Karpas-422 (cell line): ENCODE data around the gene TBC1D1. TPM values are rescaled to one million over a fixed set of nuclear protein-coding genes. Genes with fewer than 3 reads are reported as not detected.
"Not testable (repeated sequence)": the region's sequence is repeated elsewhere in the genome, so short reads cannot be mapped to it uniquely, and the experiment has no call there.

Experiments
- DNase-seq: peaks from one replicate; pipeline ENCODE4 v3.0.0-alpha.2; 2015
- H2AFZ ChIP-seq: fragments of 200-600 bp; sonication (generic); 2 replicates; pipeline ENCODE4 v1.6.1; 2014; ENCODE audit warnings: antibody characterized with exemption, low read length, mixed read lengths
- H3K27ac ChIP-seq: fragments of 200-600 bp; sonication (generic); 2 replicates; pipeline ENCODE4 v1.5.1; 2014; ENCODE audit warnings: mild to moderate bottlenecking, low read length, moderate library complexity
- H3K27me3 ChIP-seq: fragments of 200-600 bp; sonication (generic); 2 replicates; pipeline ENCODE4 v1.6.1; 2014; ENCODE audit warnings: low read length, mixed read lengths
- H3K36me3 ChIP-seq: fragments of 200-600 bp; sonication (generic); 2 replicates; pipeline ENCODE4 v1.6.1; 2014; ENCODE audit warnings: low read length, mixed read lengths; ENCODE audit not compliant: insufficient read depth
- H3K4me1 ChIP-seq: fragments of 200-600 bp; sonication (generic); 2 replicates; pipeline ENCODE4 v1.6.1; 2014; ENCODE audit warnings: mild to moderate bottlenecking, low read length, mixed read lengths
- H3K4me2 ChIP-seq: fragments of 200-600 bp; sonication (generic); 2 replicates; pipeline ENCODE4 v1.6.1; 2014; ENCODE audit warnings: low read length, low read depth, mild to moderate bottlenecking; ENCODE audit not compliant: poor library complexity, severe bottlenecking
- H3K4me3 ChIP-seq: fragments of 200-600 bp; sonication (generic); 2 replicates; pipeline ENCODE4 v1.5.1; 2014; ENCODE audit warnings: mild to moderate bottlenecking, antibody characterized with exemption, low read length, mixed read lengths
- H3K79me2 ChIP-seq: fragments of 200-600 bp; sonication (generic); 2 replicates; pipeline ENCODE4 v1.6.1; 2014; ENCODE audit warnings: mild to moderate bottlenecking, low read length, mixed read lengths
- H3K9ac ChIP-seq: fragments of 200-600 bp; sonication (generic); 2 replicates; pipeline ENCODE4 v1.6.0; 2014; ENCODE audit warnings: low read length
- H3K9me2 ChIP-seq: fragments of 200-600 bp; sonication (generic), shearing (Covaris generic); replicated peaks from 2 replicates; pipeline ENCODE4 v1.6.0; 2014; ENCODE audit warnings: mild to moderate bottlenecking, low read length, moderate library complexity; ENCODE audit not compliant: insufficient read depth
- H3K9me3 ChIP-seq: fragments of 300-700, 200-600 bp; sonication (generic); 2 replicates; pipeline ENCODE4 v1.6.1; 2014; ENCODE audit warnings: low read length, mixed read lengths
- H4K20me1 ChIP-seq: fragments of 200-600 bp; sonication (generic); 2 replicates; pipeline ENCODE4 v1.6.1; 2014; ENCODE audit warnings: mild to moderate bottlenecking, antibody characterized with exemption, low read length, low read depth; ENCODE audit not compliant: insufficient read depth
- total RNA-seq: library from RNA; depleted of rRNA; stranded (reverse); fragments of >200 nt; shearing (Covaris generic); gene quantifications from 2 replicates; pipeline ENCODE4 v1.2.3, GENCODE V29; 2014; ENCODE audit warnings: low replicate concordance

The TBC1D1 gene
- total RNA-seq, 1 experiment from 2014 or later, result 30.5 TPM

DNA sequence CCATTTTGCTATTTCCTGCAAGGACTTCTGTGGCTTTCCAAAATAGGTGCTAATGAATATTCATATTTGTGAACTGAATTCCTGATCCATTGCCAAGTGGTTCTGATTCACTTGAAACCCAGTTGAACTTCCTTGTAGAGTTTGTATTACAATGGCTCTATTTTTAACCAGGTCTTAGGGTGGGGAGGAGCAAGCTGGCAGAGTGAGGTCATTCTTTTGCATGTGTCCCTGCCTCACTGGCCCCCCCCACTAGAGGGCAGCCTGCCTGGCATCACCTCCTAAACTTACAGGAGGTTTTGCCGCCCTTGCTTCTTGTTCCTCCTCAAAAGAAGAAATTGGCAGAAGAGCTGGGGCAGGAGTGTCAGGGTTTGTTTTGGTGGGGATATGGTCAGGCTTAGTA is 79.8 kb downstream of the TBC1D1 start:
- Histone ChIP-seq H3K36me3 (no peaks in the 10 kb centered on the region), H2AFZ (no peak overlapping the region), H3K9me3 (no peaks in the 10 kb centered on the region), H3K4me3 (no peak overlapping the region), H3K27ac (no peak overlapping the region), H3K9ac (no peak overlapping the region), H3K4me1 (peaks cover 9% of the 10 kb centered on the region), H4K20me1 (no peaks in the 10 kb centered on the region), H3K27me3 (no peaks in the 10 kb centered on the region), H3K79me2 (no peaks in the 10 kb centered on the region), H3K4me2 (no peak overlapping the region), H3K9me2 (no peaks in the 10 kb centered on the region)
- peak; percentile 85 for DNase-seq

DNA sequence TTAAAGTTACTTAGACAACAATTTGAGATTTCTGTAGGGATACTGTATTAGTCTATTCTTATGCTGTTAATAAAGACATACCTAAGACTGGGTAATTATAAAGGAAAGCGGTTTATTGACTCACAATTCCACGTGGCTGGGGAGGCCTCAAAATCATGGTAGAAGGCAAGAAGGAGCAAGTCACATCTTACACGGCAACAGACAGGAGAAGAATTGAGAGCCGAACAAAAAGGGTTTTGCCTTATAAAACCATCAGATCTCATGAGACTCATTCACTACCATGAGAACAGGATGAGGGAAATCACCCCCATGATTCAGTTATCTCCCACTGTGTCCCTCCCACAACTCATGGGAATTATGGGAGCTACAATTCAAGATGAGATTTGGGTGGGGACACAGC is 80.3 kb downstream of the TBC1D1 start:
- DNase-seq, result peak; percentile 21
- Histone ChIP-seq H4K20me1 (no peaks in the 10 kb centered on the region), H3K9me3 (no peaks in the 10 kb centered on the region), H3K27ac (no peak overlapping the region), H3K4me1 (peaks cover 9% of the 10 kb centered on the region), H3K9me2 (no peaks in the 10 kb centered on the region), H3K9ac (no peak overlapping the region), H3K27me3 (no peaks in the 10 kb centered on the region), H3K4me3 (no peak overlapping the region), H3K79me2 (no peaks in the 10 kb centered on the region), H3K4me2 (no peak overlapping the region), H2AFZ (no peak overlapping the region), H3K36me3 (no peaks in the 10 kb centered on the region)

DNA sequence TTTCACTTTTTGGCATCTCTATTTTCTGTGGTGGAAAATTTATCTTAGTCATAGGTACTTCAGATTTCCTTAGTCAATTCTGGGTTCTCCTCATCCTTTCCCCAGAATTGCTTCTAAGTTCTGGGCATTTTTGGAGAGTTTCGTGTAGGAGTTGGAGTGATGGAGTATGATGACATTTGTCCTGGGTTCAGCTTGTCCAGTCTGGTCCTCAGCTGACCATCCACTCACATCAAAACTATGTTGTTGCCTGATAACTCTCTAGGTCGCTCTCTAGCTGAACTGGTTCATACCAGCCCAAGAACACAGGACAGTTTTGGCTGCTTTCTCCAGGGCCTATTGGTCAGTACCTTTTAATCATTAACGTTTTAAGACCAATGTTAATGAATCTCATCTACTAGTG is 82.6 kb downstream of the TBC1D1 start:
- Histone ChIP-seq H3K4me2 (no peak overlapping the region), H3K27me3 (no peaks in the 10 kb centered on the region), H2AFZ (no peak overlapping the region), H3K36me3 (no peaks in the 10 kb centered on the region), H3K79me2 (peaks cover 9% of the 10 kb centered on the region), H3K27ac (no peak overlapping the region), H4K20me1 (no peaks in the 10 kb centered on the region), H3K4me1 (peaks cover 23% of the 10 kb centered on the region), H3K9ac (no peak overlapping the region), H3K4me3 (no peak overlapping the region), H3K9me3 (no peaks in the 10 kb centered on the region), H3K9me2 (no peaks in the 10 kb centered on the region)
- DNase-seq, result peak; percentile 19

DNA sequence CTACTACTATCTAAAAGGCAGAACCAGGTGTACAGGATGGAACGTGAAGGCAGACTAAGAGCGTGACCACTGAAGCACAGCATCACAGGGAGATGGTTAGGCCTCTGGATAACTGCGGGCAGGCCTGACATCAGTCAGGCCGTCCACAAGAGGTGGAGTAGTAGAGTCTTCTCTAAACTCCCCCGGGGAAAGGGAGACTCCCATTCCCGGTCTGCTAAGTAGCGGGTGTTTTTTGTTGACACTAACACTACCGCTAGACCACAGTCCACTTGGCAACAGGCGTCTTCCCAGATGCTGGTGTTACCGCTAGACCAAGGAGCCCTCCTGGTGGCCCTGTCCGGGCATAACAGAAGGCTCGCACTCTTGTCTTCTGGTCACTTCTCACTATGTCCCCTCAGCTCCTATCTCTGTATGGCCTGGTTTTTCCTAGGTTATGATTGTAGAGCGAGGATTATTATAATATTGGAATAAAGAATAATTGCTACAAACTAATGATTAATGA is 84.5 kb downstream of the TBC1D1 start:
- Histone ChIP-seq H3K79me2 (peaks cover 27% of the 10 kb centered on the region), H3K4me1 (peaks cover 34% of the 10 kb centered on the region)
- H3K27ac ChIP-seq, H3K4me3 ChIP-seq, H2AFZ ChIP-seq, H3K27me3 ChIP-seq, H3K4me2 ChIP-seq, H4K20me1 ChIP-seq, H3K36me3 ChIP-seq, H3K9me2 ChIP-seq, H3K9ac ChIP-seq, H3K9me3 ChIP-seq: not testable (repeated sequence)
- peak; percentile 27 for DNase-seq

DNA sequence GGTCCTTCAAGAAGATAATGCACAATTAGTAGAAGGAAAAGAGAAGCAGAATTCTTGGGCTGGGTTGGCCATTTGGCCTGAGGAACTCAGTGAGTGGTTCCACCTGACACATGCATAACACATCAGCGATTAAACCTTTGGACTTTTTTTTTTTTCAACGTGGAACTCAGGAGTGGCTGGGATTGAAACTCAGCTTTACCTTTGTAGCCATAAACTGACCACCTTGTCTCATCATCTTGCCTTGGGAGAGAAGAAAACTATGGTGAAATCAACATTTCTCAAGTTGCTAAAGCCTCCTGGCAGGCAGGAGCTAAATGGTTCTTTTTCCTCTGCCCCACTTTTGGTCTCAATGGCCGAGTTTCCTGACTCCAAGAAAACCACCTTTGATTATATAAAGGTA is 85.6 kb downstream of the TBC1D1 start:
- H2AFZ ChIP-seq, result no peak overlapping the region
- no peak for DNase-seq
- H3K4me2 ChIP-seq, result peak overlapping the region; percentile 61
- H3K9me2 ChIP-seq, result no peaks in the 10 kb centered on the region
- peak overlapping the region; percentile 55 for H3K4me3 ChIP-seq
- H3K27me3 ChIP-seq, result no peaks in the 10 kb centered on the region
- no peak overlapping the region for H3K27ac ChIP-seq
- no peaks in the 10 kb centered on the region for H4K20me1 ChIP-seq
- no peaks in the 10 kb centered on the region for H3K9me3 ChIP-seq
- no peaks in the 10 kb centered on the region for H3K36me3 ChIP-seq
- H3K4me1 ChIP-seq, result peaks cover 34% of the 10 kb centered on the region
- H3K9ac ChIP-seq, result peak overlapping the region; percentile 64
- peaks cover 38% of the 10 kb centered on the region for H3K79me2 ChIP-seq

DNA sequence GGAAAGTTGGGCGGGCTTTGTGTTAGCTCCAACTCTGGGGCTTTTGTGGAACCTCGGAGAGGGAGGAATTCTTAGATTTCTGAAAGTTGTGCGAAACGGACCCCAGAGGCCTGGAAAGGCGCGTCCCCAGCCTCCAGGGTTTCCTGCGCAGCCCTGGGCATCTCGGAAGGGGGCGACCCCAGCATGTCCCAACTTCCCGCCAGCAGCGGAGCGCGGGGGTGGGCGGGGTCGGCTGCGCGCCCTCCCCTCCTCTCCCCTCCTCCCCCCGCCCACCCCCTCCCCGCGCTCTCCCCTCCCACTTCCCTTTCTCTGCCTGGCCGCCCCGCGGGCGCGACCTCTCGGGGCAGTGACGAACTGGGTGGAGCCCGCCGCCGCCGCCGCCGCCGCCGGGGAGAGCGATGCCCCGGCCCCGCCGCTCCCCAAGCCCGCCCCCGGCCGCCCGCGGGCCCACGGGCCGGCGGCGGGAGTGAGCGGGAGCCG is 86.1 kb downstream of the TBC1D1 start:
- peak; percentile 92 for DNase-seq
- Histone ChIP-seq H3K9ac (peak overlapping the region; percentile 78), H4K20me1 (no peaks in the 10 kb centered on the region), H3K9me3 (no peaks in the 10 kb centered on the region), H3K27me3 (no peaks in the 10 kb centered on the region), H3K4me1 (peaks cover 34% of the 10 kb centered on the region), H3K4me3 (peak overlapping the region; percentile 80), H3K36me3 (no peaks in the 10 kb centered on the region), H3K4me2 (peak overlapping the region; percentile 81), H3K27ac (no peak overlapping the region), H3K9me2 (no peaks in the 10 kb centered on the region), H3K79me2 (peaks cover 44% of the 10 kb centered on the region), H2AFZ (peak overlapping the region; percentile 87; the same call in 1 of the 2 replicates)

DNA sequence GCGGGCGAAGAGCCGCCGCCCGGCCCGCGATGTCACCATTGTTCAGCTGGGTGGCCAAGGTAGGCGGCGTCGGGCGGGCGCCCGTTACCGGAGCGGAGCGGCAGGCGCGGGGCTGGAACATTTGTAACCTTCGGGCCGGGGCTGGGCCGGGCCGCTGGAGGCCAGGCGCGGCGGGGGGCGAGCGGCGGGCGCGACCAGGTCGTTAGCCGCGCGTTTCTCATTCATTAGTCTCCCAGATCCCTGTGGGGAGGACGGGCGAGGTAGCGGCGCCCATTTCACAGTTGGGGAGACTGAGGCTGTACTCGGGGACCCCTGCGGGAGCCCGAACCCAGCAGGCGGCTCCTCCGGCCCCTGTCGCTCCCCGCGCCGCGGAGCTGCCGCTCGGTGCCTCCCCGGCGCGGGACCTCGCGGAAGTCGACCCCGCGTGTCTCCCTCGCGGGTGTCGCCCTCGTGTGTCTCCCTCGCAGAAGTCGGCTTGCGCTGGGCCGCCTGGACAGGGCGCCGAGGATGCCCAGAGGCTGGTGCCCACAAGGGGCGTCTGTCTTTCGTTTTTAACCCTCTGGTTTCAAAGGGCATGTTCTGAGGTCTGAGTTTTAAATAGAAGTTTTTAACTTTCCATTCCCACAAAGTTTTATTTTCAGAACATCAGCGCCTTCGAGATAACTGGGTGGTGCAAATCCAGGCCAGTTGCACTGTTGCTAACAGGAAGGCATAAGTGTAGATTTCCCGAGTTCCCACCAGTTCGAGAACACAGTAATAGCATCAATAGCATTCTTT is 86.8 kb downstream of the TBC1D1 start:
- peak; percentile 68 for DNase-seq
- Histone ChIP-seq H3K27ac (no peak overlapping the region), H3K4me1 (peaks cover 34% of the 10 kb centered on the region), H3K4me2 (peak overlapping the region; percentile 81), H3K27me3 (no peaks in the 10 kb centered on the region), H3K9ac (peak overlapping the region; percentile 78), H3K79me2 (peaks cover 50% of the 10 kb centered on the region), H2AFZ (peak overlapping the region; percentile 87; the same call in 1 of the 2 replicates), H3K36me3 (no peaks in the 10 kb centered on the region), H3K4me3 (peak overlapping the region; percentile 80), H3K9me2 (no peaks in the 10 kb centered on the region), H3K9me3 (no peaks in the 10 kb centered on the region), H4K20me1 (no peaks in the 10 kb centered on the region)

DNA sequence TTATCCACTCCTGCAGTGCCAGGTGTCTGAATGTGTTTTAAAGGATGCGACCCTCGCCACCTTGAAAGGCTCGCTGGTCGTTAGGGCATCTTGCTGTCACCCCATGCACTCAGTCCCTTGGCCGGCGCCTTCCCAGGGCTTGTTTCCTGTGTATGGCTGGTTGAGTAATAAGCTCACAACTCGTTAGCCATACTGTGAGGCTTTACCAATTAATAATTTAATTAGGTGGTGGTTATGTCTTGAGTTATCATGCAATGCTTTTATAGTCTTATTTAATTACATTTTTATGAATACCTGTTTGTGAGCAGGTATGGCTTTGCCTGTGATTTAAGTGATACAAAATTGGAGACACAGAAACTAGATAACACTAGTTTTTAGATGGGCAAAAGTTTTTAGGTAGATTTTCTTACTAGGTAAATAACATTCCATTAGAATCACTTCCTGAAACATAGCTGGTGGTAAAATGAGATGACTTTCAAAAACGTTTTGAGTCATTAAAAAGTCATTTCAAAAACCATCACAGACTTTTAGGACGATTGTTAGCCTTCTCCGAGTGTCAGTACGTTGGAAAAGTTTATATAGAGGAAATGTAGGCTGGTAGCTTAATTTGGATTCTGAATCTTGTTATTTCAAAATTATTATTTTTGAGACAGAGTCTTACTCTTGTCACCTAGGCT is 87.5 kb downstream of the TBC1D1 start:
- no peak overlapping the region for H2AFZ ChIP-seq
- no peaks in the 10 kb centered on the region for H3K36me3 ChIP-seq
- H3K9ac ChIP-seq, result peak overlapping the region; percentile 78
- no peaks in the 10 kb centered on the region for H3K9me2 ChIP-seq
- no peaks in the 10 kb centered on the region for H4K20me1 ChIP-seq
- H3K9me3 ChIP-seq, result no peaks in the 10 kb centered on the region
- peaks cover 34% of the 10 kb centered on the region for H3K4me1 ChIP-seq
- peak; percentile 63 for DNase-seq
- H3K27ac ChIP-seq, result no peak overlapping the region
- H3K4me2 ChIP-seq, result peak overlapping the region; percentile 81
- peaks cover 53% of the 10 kb centered on the region for H3K79me2 ChIP-seq
- peak overlapping the region; percentile 80 for H3K4me3 ChIP-seq
- H3K27me3 ChIP-seq, result no peaks in the 10 kb centered on the region
